ENCODE data around the gene MELK. TPM values are rescaled to one million over a fixed set of nuclear protein-coding genes. Genes with fewer than 3 reads are reported as not detected.
"Not testable (repeated sequence)": the region's sequence is repeated elsewhere in the genome, so short reads cannot be mapped to it uniquely, and the experiment has no call there.

Gene MELK
- total RNA-seq (2022): 25.6 and 33.3 TPM in 2 replicates
- percentile 68 among the genes with signal in this experiment for Bru-seq, nascent RNA
- BruChase-seq, experiment 1, labeled RNA remaining after a 6-hour chase: percentile 63 among the genes with signal in this experiment
- percentile 67 among the genes with signal in this experiment for BruChase-seq, experiment 2, labeled RNA remaining after a 2-hour chase
- long read RNA-seq, transcript MELK-210 (17 exons, 2,400 nt): minor isoform, 12 of 114 reads
- long read RNA-seq, transcript MELK-201 (18 exons, 2,485 nt): major isoform, 18 of 114 reads
- long read RNA-seq, partial matches to known transcripts: 6 of 114 reads
- long read RNA-seq, other reads (novel, unspliced or antisense): 71 of 114 reads

DNA sequence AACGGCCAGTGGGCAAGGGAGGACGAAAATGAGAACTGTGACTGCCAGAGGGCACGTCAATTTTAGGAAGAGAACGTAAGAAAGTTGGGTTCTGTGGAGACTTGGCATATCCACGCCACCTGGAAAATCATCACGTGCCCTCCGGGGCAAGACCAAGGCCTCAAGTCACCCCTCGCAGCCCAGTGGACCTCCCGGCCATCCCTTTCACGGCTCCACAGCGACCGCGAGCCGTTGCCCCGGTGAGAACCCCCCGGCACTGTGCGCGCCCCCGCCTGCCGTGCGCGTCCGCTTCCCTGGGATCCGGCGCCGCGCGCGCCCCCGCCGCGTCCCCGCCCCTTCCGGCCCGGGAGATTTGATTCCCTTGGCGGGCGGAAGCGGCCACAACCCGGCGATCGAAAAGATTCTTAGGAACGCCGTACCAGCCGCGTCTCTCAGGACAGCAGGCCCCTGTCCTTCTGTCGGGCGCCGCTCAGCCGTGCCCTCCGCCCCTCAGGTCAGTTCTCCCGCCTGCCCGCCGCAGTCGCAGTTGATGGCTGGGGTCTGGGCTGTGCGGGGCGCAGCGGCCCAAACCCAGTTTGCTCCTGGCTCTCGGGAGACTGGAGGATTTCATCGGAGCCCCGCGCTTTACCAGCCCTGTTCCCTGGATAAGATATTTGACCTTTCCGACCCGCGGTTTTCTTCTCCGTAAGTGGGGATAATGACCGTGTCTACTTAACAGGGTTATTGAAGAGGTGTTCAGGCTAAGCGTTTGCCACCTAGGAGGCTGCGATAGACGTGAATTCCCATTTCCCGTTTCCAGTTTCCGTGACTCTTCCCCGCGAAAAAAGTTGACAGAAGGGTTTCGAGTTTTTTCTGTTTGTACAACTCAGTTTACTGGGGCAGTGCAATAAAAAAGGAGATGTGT is at the start of gene MELK:
TSS of gene MELK (plus strand) at position 381 of the 904 bp plus-strand sequence. CDS start 8,787 bp downstream, outside the sequence.
- ChIA-PET CTCF (no interaction called here), POLR2A (interaction anchor here (1.0 kb wide), 1 partner anchor 86 kb away, joined by 3 read pairs; no protein-coding TSS in a partner anchor)
- TF ChIP-seq CTCF (IDR thresholded peaks at IDR 0.05; ENCODE audit: unreplicated experiment): no peak
- Mint-ChIP-seq H3K36me3 (ENCODE audit: insufficient read depth, unreplicated experiment) (peaks cover under 1% of the 10 kb centered on the region), H3K4me3 (ENCODE audit: unreplicated experiment) (peak within 1 kb of the TSS; percentile 85), H3K9me3 (ENCODE audit: unreplicated experiment) (no peaks in the 10 kb centered on the region), H3K27me3 (ENCODE audit: insufficient read depth, unreplicated experiment) (no peaks in the 10 kb centered on the region), H3K27ac (ENCODE audit: low read depth, unreplicated experiment) (peak within 1 kb of the TSS; percentile 89), H3K4me1 (ENCODE audit: insufficient read depth, unreplicated experiment) (peaks cover 16% of the 10 kb centered on the region)
- BruUV-seq (replicated peaks): TSS peak; percentile 71
- peak; percentile 81 for DNase-seq (ENCODE audit: unreplicated experiment)
- intact Hi-C loops (cut with micrococcal nuclease): no loop called here

GRCh38 chr9:36530224-36530623 is 42.5 kb upstream of the MELK start:
- ChIA-PET CTCF (no interaction called here), POLR2A (interaction anchor here (0.6 kb wide), 1 partner anchor 8 kb away, joined by 3 read pairs; no protein-coding TSS in a partner anchor)
- intact Hi-C loops (cut with micrococcal nuclease): no loop called here
- Mint-ChIP-seq H3K9me3 (ENCODE audit: unreplicated experiment) (no peaks in the 10 kb centered on the region), H3K36me3 (ENCODE audit: insufficient read depth, unreplicated experiment) (peaks cover 4% of the 10 kb centered on the region), H3K27ac (ENCODE audit: low read depth, unreplicated experiment) (no peak overlapping the region), H3K27me3 (ENCODE audit: insufficient read depth, unreplicated experiment) (peaks cover 15% of the 10 kb centered on the region), H3K4me3 (ENCODE audit: unreplicated experiment) (no peak overlapping the region), H3K4me1 (ENCODE audit: insufficient read depth, unreplicated experiment) (no peaks in the 10 kb centered on the region)
- TF ChIP-seq CTCF (IDR thresholded peaks at IDR 0.05; ENCODE audit: unreplicated experiment): no peak
- BruUV-seq (replicated peaks): no TSS peak
- no peak for DNase-seq (ENCODE audit: unreplicated experiment)

DNA sequence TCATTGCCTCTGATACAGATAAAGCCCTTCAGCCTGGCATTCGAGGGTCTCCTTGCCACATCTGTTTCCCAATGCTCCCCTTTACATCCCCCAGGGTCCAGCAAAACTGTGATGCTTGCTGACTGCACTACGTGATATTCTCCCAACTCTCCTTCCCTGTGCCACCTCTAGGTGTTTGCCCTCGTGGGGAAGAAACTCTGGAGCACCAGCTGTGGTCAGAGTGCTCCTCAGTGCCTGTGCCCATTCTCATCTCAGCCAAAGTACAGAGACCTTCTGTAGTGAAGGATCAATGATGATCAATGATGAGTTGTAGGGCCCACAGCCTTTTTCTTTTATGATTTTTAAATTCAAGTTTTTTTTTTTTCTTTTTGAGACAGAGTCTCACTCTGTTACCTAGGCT is 40.3 kb upstream of the MELK start:
- Mint-ChIP-seq H3K27ac (ENCODE audit: low read depth, unreplicated experiment) (no peak overlapping the region), H3K4me1 (ENCODE audit: insufficient read depth, unreplicated experiment) (no peaks in the 10 kb centered on the region), H3K9me3 (ENCODE audit: unreplicated experiment) (no peaks in the 10 kb centered on the region), H3K4me3 (ENCODE audit: unreplicated experiment) (no peak overlapping the region), H3K27me3 (ENCODE audit: insufficient read depth, unreplicated experiment) (peaks cover 15% of the 10 kb centered on the region), H3K36me3 (ENCODE audit: insufficient read depth, unreplicated experiment) (peaks cover 4% of the 10 kb centered on the region)
- intact Hi-C loops (cut with micrococcal nuclease): no loop called here
- BruUV-seq (replicated peaks): no TSS peak
- POLR2A ChIA-PET: interaction anchor here (0.6 kb wide), 1 partner anchor 49 kb away, joined by 3 read pairs; no protein-coding TSS in a partner anchor
- CTCF ChIA-PET: no interaction called here
- DNase-seq (ENCODE audit: unreplicated experiment): no peak
- no peak for TF ChIP-seq CTCF (IDR thresholded peaks at IDR 0.05; ENCODE audit: unreplicated experiment)

DNA sequence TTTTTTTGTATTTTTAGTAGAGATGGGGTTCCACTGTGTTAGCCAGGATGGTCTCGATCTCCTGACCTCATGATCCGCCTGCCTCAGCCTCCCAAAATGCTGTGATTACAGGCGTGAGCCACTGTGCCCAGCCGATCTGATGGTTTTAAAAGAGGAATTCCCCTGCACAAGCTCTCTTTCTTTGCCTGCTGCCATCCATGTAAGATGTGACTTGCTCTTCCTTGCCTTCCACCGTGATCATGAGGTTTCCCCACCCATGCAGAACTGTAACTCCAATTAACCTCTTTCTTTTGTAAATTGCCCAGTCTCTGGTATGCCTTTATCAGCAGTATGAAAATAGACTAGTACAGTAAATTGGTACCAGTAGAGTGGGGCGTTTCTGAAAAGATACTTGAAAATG is 39.0 kb upstream of the MELK start:
- H3K36me3 Mint-ChIP-seq (ENCODE audit: insufficient read depth, unreplicated experiment); H3K9me3 Mint-ChIP-seq (ENCODE audit: unreplicated experiment); H3K27ac Mint-ChIP-seq (ENCODE audit: low read depth, unreplicated experiment); CTCF ChIA-PET; BruUV-seq (replicated peaks); DNase-seq (ENCODE audit: unreplicated experiment); H3K4me3 Mint-ChIP-seq (ENCODE audit: unreplicated experiment); H3K4me1 Mint-ChIP-seq (ENCODE audit: insufficient read depth, unreplicated experiment); intact Hi-C loops (cut with micrococcal nuclease): not testable (repeated sequence)
- peaks cover 15% of the 10 kb centered on the region for H3K27me3 Mint-ChIP-seq (ENCODE audit: insufficient read depth, unreplicated experiment)
- POLR2A ChIA-PET: interaction anchor here (1.4 kb wide), 1 partner anchor 14 kb away, joined by 3 read pairs; no protein-coding TSS in a partner anchor

All from MCF 10A (cell line).